Measurements from ENCODE around the gene SPOCK2.

The SPOCK2 gene

GRCh38 chr10:72020914-72021809, 67.2 kb downstream of the SPOCK2 start:
- Mint-ChIP-seq H3K27me3 (peaks cover 33% of the 10 kb centered on the region), H3K4me3 (no peak overlapping the region), H3K36me3 (ENCODE audit: low read depth) (no peaks in the 10 kb centered on the region), H3K9me3 (no peaks in the 10 kb centered on the region), H3K4me1 (ENCODE audit: low read depth) (peaks cover 10% of the 10 kb centered on the region), H3K27ac (no peak overlapping the region)
- intact Hi-C loops (cut with micrococcal nuclease) = no loop called here

GRCh38 chr10:72019085-72019876, 69.1 kb downstream of the SPOCK2 start:
- peaks cover 14% of the 10 kb centered on the region for H3K4me1 Mint-ChIP-seq (ENCODE audit: low read depth)
- no peaks in the 10 kb centered on the region for H3K36me3 Mint-ChIP-seq (ENCODE audit: low read depth)
- no peak overlapping the region for H3K4me3 Mint-ChIP-seq
- H3K27ac Mint-ChIP-seq = no peak overlapping the region
- intact Hi-C loops (cut with micrococcal nuclease) = no loop called here
- no peaks in the 10 kb centered on the region for H3K9me3 Mint-ChIP-seq
- H3K27me3 Mint-ChIP-seq = peaks cover 25% of the 10 kb centered on the region

GRCh38 chr10:72016608-72017300, 71.6 kb downstream of the SPOCK2 start:
- Mint-ChIP-seq H3K27ac (no peak overlapping the region), H3K4me1 (ENCODE audit: low read depth) (peaks cover 14% of the 10 kb centered on the region), H3K36me3 (ENCODE audit: low read depth) (no peaks in the 10 kb centered on the region), H3K4me3 (no peak overlapping the region), H3K27me3 (peaks cover 28% of the 10 kb centered on the region), H3K9me3 (no peaks in the 10 kb centered on the region)
- intact Hi-C loops (cut with micrococcal nuclease) = no loop called here

- Mint-ChIP-seq H3K4me1 (ENCODE audit: low read depth) (peaks cover 7% of the 10 kb centered on the region), H3K27me3 (peaks cover 23% of the 10 kb centered on the region), H3K27ac (no peak overlapping the region), H3K36me3 (ENCODE audit: low read depth) (no peaks in the 10 kb centered on the region), H3K4me3 (no peak overlapping the region), H3K9me3 (no peaks in the 10 kb centered on the region)
- intact Hi-C loops (cut with micrococcal nuclease) = no loop called here
Observed at GRCh38 chr10:72015841-72016240, 72.5 kb downstream of the SPOCK2 start.

GRCh38 chr10:72014785-72015480, 73.4 kb downstream of the SPOCK2 start:
- H3K4me1 Mint-ChIP-seq (ENCODE audit: low read depth) = peaks cover 7% of the 10 kb centered on the region
- no peak overlapping the region for H3K4me3 Mint-ChIP-seq
- peaks cover 22% of the 10 kb centered on the region for H3K27me3 Mint-ChIP-seq
- H3K27ac Mint-ChIP-seq = no peak overlapping the region
- no peaks in the 10 kb centered on the region for H3K36me3 Mint-ChIP-seq (ENCODE audit: low read depth)
- intact Hi-C loops (cut with micrococcal nuclease) = no loop called here
- H3K9me3 Mint-ChIP-seq = no peaks in the 10 kb centered on the region

GRCh38 chr10:72014197-72014596, 74.2 kb downstream of the SPOCK2 start:
- H3K9me3 Mint-ChIP-seq = no peaks in the 10 kb centered on the region
- H3K36me3 Mint-ChIP-seq (ENCODE audit: low read depth) = no peaks in the 10 kb centered on the region
- H3K4me1 Mint-ChIP-seq (ENCODE audit: low read depth) = peaks cover 7% of the 10 kb centered on the region
- peaks cover 18% of the 10 kb centered on the region for H3K27me3 Mint-ChIP-seq
- intact Hi-C loops (cut with micrococcal nuclease) = no loop called here
- no peak overlapping the region for H3K4me3 Mint-ChIP-seq
- H3K27ac Mint-ChIP-seq = no peak overlapping the region

- H3K9me3 Mint-ChIP-seq = no peaks in the 10 kb centered on the region
- peaks cover 7% of the 10 kb centered on the region for H3K4me1 Mint-ChIP-seq (ENCODE audit: low read depth)
- H3K27me3 Mint-ChIP-seq = peaks cover 14% of the 10 kb centered on the region
- no peak overlapping the region for H3K4me3 Mint-ChIP-seq
- no peaks in the 10 kb centered on the region for H3K36me3 Mint-ChIP-seq (ENCODE audit: low read depth)
- no peak overlapping the region for H3K27ac Mint-ChIP-seq
- intact Hi-C loops (cut with micrococcal nuclease) = no loop called here
Observed at GRCh38 chr10:72013202-72013945, 75.0 kb downstream of the SPOCK2 start.

GRCh38 chr10:72012796-72013195, 75.6 kb downstream of the SPOCK2 start:
- no peaks in the 10 kb centered on the region for H3K36me3 Mint-ChIP-seq (ENCODE audit: low read depth)
- H3K4me3 Mint-ChIP-seq = no peak overlapping the region
- peaks cover 9% of the 10 kb centered on the region for H3K27me3 Mint-ChIP-seq
- H3K9me3 Mint-ChIP-seq = no peaks in the 10 kb centered on the region
- peaks cover 7% of the 10 kb centered on the region for H3K4me1 Mint-ChIP-seq (ENCODE audit: low read depth)
- H3K27ac Mint-ChIP-seq = no peak overlapping the region
- intact Hi-C loops (cut with micrococcal nuclease) = no loop called here

- Mint-ChIP-seq H3K4me1 (ENCODE audit: low read depth) (peaks cover 7% of the 10 kb centered on the region), H3K36me3 (ENCODE audit: low read depth) (no peaks in the 10 kb centered on the region), H3K27me3 (peaks cover 8% of the 10 kb centered on the region), H3K4me3 (no peak overlapping the region), H3K27ac (no peak overlapping the region), H3K9me3 (no peaks in the 10 kb centered on the region)
- intact Hi-C loops (cut with micrococcal nuclease) = no loop called here
Observed at GRCh38 chr10:72011976-72012512, 76.3 kb downstream of the SPOCK2 start.

GRCh38 chr10:72011468-72011867, 76.9 kb downstream of the SPOCK2 start:
- H3K4me3 Mint-ChIP-seq = no peak overlapping the region
- intact Hi-C loops (cut with micrococcal nuclease) = no loop called here
- H3K9me3 Mint-ChIP-seq = no peaks in the 10 kb centered on the region
- peaks cover 11% of the 10 kb centered on the region for H3K4me1 Mint-ChIP-seq (ENCODE audit: low read depth)
- no peak overlapping the region for H3K27ac Mint-ChIP-seq
- peaks cover 3% of the 10 kb centered on the region for H3K27me3 Mint-ChIP-seq
- no peaks in the 10 kb centered on the region for H3K36me3 Mint-ChIP-seq (ENCODE audit: low read depth)

GRCh38 chr10:72011016-72011415, 77.3 kb downstream of the SPOCK2 start:
- Mint-ChIP-seq H3K27ac (no peak overlapping the region), H3K36me3 (ENCODE audit: low read depth) (no peaks in the 10 kb centered on the region), H3K4me1 (ENCODE audit: low read depth) (peaks cover 7% of the 10 kb centered on the region), H3K9me3 (no peaks in the 10 kb centered on the region), H3K27me3 (peaks cover 3% of the 10 kb centered on the region), H3K4me3 (no peak overlapping the region)
- intact Hi-C loops (cut with micrococcal nuclease) = no loop called here

GRCh38 chr10:72010234-72010973, 77.9 kb downstream of the SPOCK2 start:
- Mint-ChIP-seq H3K9me3 (no peaks in the 10 kb centered on the region), H3K4me1 (ENCODE audit: low read depth) (peaks cover 5% of the 10 kb centered on the region), H3K36me3 (ENCODE audit: low read depth) (no peaks in the 10 kb centered on the region), H3K4me3 (no peak overlapping the region), H3K27me3 (peaks cover 3% of the 10 kb centered on the region), H3K27ac (no peak overlapping the region)
- intact Hi-C loops (cut with micrococcal nuclease) = no loop called here

All from dendritic cell treated with granulocyte-macrophage colony-stimulating factor and Interleukin-4, amounts not matched to agents 40 ng/mL and 50 ng/mL, for 4 days (primary cell).